GM19463 (cell line): ENCODE measurements around the gene KCNMA1.

Experiments used
- ATAC-seq: cut with Tn5 transposase; IDR thresholded peaks from one replicate; pipeline ENCODE4 v1.9.1; 2021; ENCODE audit warnings: mild to moderate bottlenecking, moderate library complexity; ENCODE audit not compliant: unreplicated experiment

The KCNMA1 gene

GRCh38 chr10:76944640-76945039, 693.0 kb downstream of the KCNMA1 start:
- ATAC-seq = no peak

- ATAC-seq = no peak
These were observed 694.8 kb downstream of the KCNMA1 start for GRCh38 chr10:76942628-76943416.

GRCh38 chr10:76939933-76940468, 697.6 kb downstream of the KCNMA1 start:
- ATAC-seq = no peak

- ATAC-seq = no peak
These were observed 700.4 kb downstream of the KCNMA1 start for GRCh38 chr10:76937181-76937600.

GRCh38 chr10:76935941-76936613, 701.5 kb downstream of the KCNMA1 start:
- ATAC-seq = no peak

- ATAC-seq = no peak
These were observed 709.0 kb downstream of the KCNMA1 start for GRCh38 chr10:76928565-76928964.

- ATAC-seq = no peak
These were observed 711.8 kb downstream of the KCNMA1 start for GRCh38 chr10:76925636-76926405.

GRCh38 chr10:76922666-76923065, 714.9 kb downstream of the KCNMA1 start:
- ATAC-seq = no peak

- ATAC-seq = no peak
These were observed 716.1 kb downstream of the KCNMA1 start for GRCh38 chr10:76921383-76922010.

- ATAC-seq = no peak
These were observed 717.0 kb downstream of the KCNMA1 start for GRCh38 chr10:76920581-76920980.

- ATAC-seq = no peak
These were observed 719.5 kb downstream of the KCNMA1 start for GRCh38 chr10:76918106-76918505.

- no peak for ATAC-seq
These were observed 720.5 kb downstream of the KCNMA1 start for GRCh38 chr10:76917071-76917470.

GRCh38 chr10:76916536-76916935, 721.1 kb downstream of the KCNMA1 start:
- ATAC-seq = no peak

- no peak for ATAC-seq
These were observed 722.3 kb downstream of the KCNMA1 start for GRCh38 chr10:76915316-76915715.

GRCh38 chr10:76911184-76911583, 726.4 kb downstream of the KCNMA1 start:
- ATAC-seq = no peak

- no peak for ATAC-seq
These were observed 727.2 kb downstream of the KCNMA1 start for GRCh38 chr10:76910184-76910962.

GRCh38 chr10:76906256-76906655, 731.4 kb downstream of the KCNMA1 start:
- ATAC-seq = no peak

- no peak for ATAC-seq
These were observed 732.4 kb downstream of the KCNMA1 start for GRCh38 chr10:76905251-76905650.

GRCh38 chr10:76903387-76903945, 734.1 kb downstream of the KCNMA1 start:
- no peak for ATAC-seq

GRCh38 chr10:76902949-76903348, 734.7 kb downstream of the KCNMA1 start:
- no peak for ATAC-seq
